Non-pigmented ciliary epithelial cell (primary cell): ENCODE results near the gene SWAP70.
"Not testable (repeated sequence)": the region's sequence is repeated elsewhere in the genome, so short reads cannot be mapped to it uniquely, and the experiment has no call there.

ENCODE experiments used
- DNase-seq: peaks from one replicate; pipeline ENCODE4 v3.0.0-alpha.2; 2010; ENCODE audit warnings: low read depth

The SWAP70 gene

GRCh38 chr11:9722023-9722422 is 58.1 kb downstream of the SWAP70 start:
- DNase-seq, result no peak

- DNase-seq, result no peak
Observed at GRCh38 chr11:9722893-9723292, 59.0 kb downstream of the SWAP70 start.

- DNase-seq, result peak; percentile 68
Observed at GRCh38 chr11:9726321-9727022, 62.6 kb downstream of the SWAP70 start.

- no peak for DNase-seq
Observed at GRCh38 chr11:9728058-9728457, 64.2 kb downstream of the SWAP70 start.

- no peak for DNase-seq
Observed at GRCh38 chr11:9731256-9731655, 67.4 kb downstream of the SWAP70 start.

- no peak for DNase-seq
Observed at GRCh38 chr11:9732453-9732852, 68.6 kb downstream of the SWAP70 start.

- no peak for DNase-seq
Observed at GRCh38 chr11:9733212-9733611, 69.3 kb downstream of the SWAP70 start.

- DNase-seq, result no peak
Observed at GRCh38 chr11:9735236-9735635, 71.4 kb downstream of the SWAP70 start.

- no peak for DNase-seq
Observed at GRCh38 chr11:9735919-9736318, 72.0 kb downstream of the SWAP70 start.

GRCh38 chr11:9736365-9736764 is 72.5 kb downstream of the SWAP70 start:
- no peak for DNase-seq

- no peak for DNase-seq
Observed at GRCh38 chr11:9738116-9738515, 74.2 kb downstream of the SWAP70 start.

- DNase-seq, result no peak
Observed at GRCh38 chr11:9738707-9739106, 74.8 kb downstream of the SWAP70 start.

GRCh38 chr11:9739123-9739900 is 75.4 kb downstream of the SWAP70 start:
- DNase-seq, result no peak

- DNase-seq, result no peak
Observed at GRCh38 chr11:9740202-9740883, 76.5 kb downstream of the SWAP70 start.

GRCh38 chr11:9741260-9741659 is 77.4 kb downstream of the SWAP70 start:
- DNase-seq, result no peak

GRCh38 chr11:9743512-9743911 is 79.6 kb downstream of the SWAP70 start:
- DNase-seq, result not testable (repeated sequence)

GRCh38 chr11:9745411-9746211 is 81.7 kb downstream of the SWAP70 start:
- no peak for DNase-seq

GRCh38 chr11:9747229-9747628 is 83.4 kb downstream of the SWAP70 start:
- DNase-seq, result no peak

- no peak for DNase-seq
Observed at GRCh38 chr11:9747828-9748227, 84.0 kb downstream of the SWAP70 start.

- no peak for DNase-seq
Observed at GRCh38 chr11:9748361-9748970, 84.6 kb downstream of the SWAP70 start.

GRCh38 chr11:9750551-9750950 is 86.7 kb downstream of the SWAP70 start:
- DNase-seq, result no peak

GRCh38 chr11:9752091-9752490 is 88.2 kb downstream of the SWAP70 start:
- DNase-seq, result no peak
